Measurements from ENCODE around the gene DUSP9.

DNA sequence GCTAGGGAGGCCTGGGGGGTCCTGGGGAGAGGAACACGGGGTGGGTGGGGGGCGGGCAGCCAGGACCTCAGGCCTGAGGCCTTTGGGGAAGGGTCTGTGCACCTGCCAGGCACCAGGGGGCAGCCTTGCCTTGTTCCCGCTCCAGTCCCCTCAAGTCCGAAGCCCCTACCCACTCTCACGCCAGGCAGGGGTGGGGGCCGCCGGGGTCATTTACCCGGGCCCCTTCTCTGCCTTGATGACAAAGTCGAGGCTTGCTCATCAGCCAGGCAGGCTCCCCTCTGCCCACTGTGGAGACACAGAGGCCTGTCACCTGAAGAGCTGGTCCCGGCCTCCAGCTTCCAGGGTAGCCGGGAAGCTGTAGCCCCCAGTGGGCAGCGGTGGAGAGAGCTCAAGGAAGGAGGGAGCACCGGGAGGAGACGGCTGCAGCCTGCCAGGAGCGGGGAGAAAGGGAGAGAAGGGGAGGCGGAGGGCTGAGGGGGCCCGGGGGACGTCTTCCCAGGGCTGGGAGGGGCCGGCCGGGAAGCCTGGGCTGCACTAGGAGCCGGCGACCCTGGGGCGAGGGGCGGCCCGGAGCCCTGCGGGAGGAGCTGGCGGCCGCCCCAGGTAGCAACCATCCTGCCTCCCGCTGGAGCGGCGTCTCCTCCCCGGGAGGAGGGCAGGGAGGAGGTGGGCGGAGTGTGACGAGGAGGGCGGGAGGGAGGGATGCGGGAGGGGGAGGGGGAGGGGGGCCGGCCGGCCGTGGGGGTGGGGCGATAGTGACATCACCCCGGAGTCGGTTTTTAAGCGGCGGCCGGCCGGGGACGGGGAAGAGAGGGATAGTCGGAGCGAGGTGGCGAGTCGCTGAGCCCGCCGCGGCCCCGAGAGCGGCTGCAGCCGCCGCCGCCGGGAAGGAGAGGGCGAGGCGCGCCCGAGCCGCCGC, 40.4 kb downstream of the DUSP9 start, which contains the start of gene SLC6A8:
- TF ChIP-seq ZNF274 (IDR thresholded peaks at IDR 0.05; ENCODE audit: low read depth, low read length) (no peak), YY1 (IDR thresholded peaks at IDR 0.05; ENCODE audit: insufficient read depth, insufficient read length) (no peak), SUZ12 (IDR thresholded peaks at IDR 0.05; ENCODE audit: extremely low read depth, insufficient read depth, insufficient read length) (no peak)

All from NT2/D1 (cell line).